Activated CD4-positive, alpha-beta T cell treated with anti-CD3 and anti-CD28 coated beads, Interleukin-2, amount 50 U/mL, for 1 hour (primary cell): ENCODE data around the gene CDK12.

Experiments used
- DNase-seq: peaks from one replicate; pipeline ENCODE4 v3.0.0-alpha.2; 2020

The CDK12 gene

GRCh38 chr17:39551879-39552278 lies 90.6 kb downstream of the CDK12 start:
- DNase-seq = no peak

- DNase-seq = no peak
Observed at GRCh38 chr17:39553341-39553945, 92.2 kb downstream of the CDK12 start.

- no peak for DNase-seq
Observed at GRCh38 chr17:39555368-39555767, 94.1 kb downstream of the CDK12 start.

- no peak for DNase-seq
Observed at GRCh38 chr17:39556423-39556822, 95.1 kb downstream of the CDK12 start.

- no peak for DNase-seq
Observed at GRCh38 chr17:39562395-39562794, 101.1 kb downstream of the CDK12 start.

- DNase-seq = no peak
Observed at GRCh38 chr17:39562976-39563375, 101.7 kb downstream of the CDK12 start.

- DNase-seq = no peak
Observed at GRCh38 chr17:39563476-39563875, 102.2 kb downstream of the CDK12 start.

- DNase-seq = no peak
Observed at GRCh38 chr17:39564211-39564848, 103.0 kb downstream of the CDK12 start.

GRCh38 chr17:39566094-39566850 lies 105.0 kb downstream of the CDK12 start:
- no peak for DNase-seq

GRCh38 chr17:39568702-39569101 lies 107.4 kb downstream of the CDK12 start:
- no peak for DNase-seq

- DNase-seq = no peak
Observed at GRCh38 chr17:39569126-39569525, 107.8 kb downstream of the CDK12 start.

GRCh38 chr17:39572121-39572520 lies 110.8 kb downstream of the CDK12 start:
- no peak for DNase-seq

GRCh38 chr17:39573447-39574298 lies 112.4 kb downstream of the CDK12 start:
- no peak for DNase-seq

GRCh38 chr17:39576187-39576586 lies 114.9 kb downstream of the CDK12 start:
- no peak for DNase-seq

- DNase-seq = no peak
Observed at GRCh38 chr17:39578272-39578671, 117.0 kb downstream of the CDK12 start.

GRCh38 chr17:39579318-39580081 lies 118.2 kb downstream of the CDK12 start:
- DNase-seq = no peak

- no peak for DNase-seq
Observed at GRCh38 chr17:39580082-39580468, 118.8 kb downstream of the CDK12 start.

GRCh38 chr17:39581071-39581758 lies 119.9 kb downstream of the CDK12 start:
- no peak for DNase-seq

GRCh38 chr17:39581759-39582085 lies 120.4 kb downstream of the CDK12 start:
- no peak for DNase-seq

- no peak for DNase-seq
Observed at GRCh38 chr17:39582658-39583057, 121.4 kb downstream of the CDK12 start.
